Lower leg skin (tissue), 4 donors: Measurements from ENCODE around the gene ADAMTSL2. TPM values are rescaled to one million over a fixed set of nuclear protein-coding genes. Genes with fewer than 3 reads are reported as not detected.

Source experiments
- DNase-seq, 2 donors: peaks; one replicate each; pipeline ENCODE4 v3.0.0-alpha.2; 2019; ENCODE audit warnings: low spot score in 2 of 2
- H3K4me3 ChIP-seq: fragments of 200-600 bp; sonication (generic); 2 replicates; pipeline ENCODE4 v1.5.1; 2017; ENCODE audit warnings: mild to moderate bottlenecking, low read depth; ENCODE audit not compliant: poor library complexity, severe bottlenecking
- CTCF ChIP-seq, 3 donors: fragments of 450-650 bp; IDR thresholded peaks; one replicate each; pipeline ENCODE4 v1.5.1; 2016; ENCODE audit warnings: antibody characterized with exemption in 3 of 3, mild to moderate bottlenecking in 3 of 3, moderate library complexity in 2 of 3
- POLR2A ChIP-seq, 2 donors: fragments of 450-650 bp; IDR thresholded peaks; one replicate each; pipeline ENCODE4 v1.6.1; 2016 to 2017; ENCODE audit warnings: antibody characterized with exemption in 2 of 2, mild to moderate bottlenecking in 1 of 2, moderate library complexity in 1 of 2
- WGBS, 2 donors: methylation state at CpG; one replicate each; pipeline ENCODE4 v1.1.5; 2018; 5-methylcytosine and 5-hydroxymethylcytosine counted together
- intact Hi-C: fragments of 100-400 bp; cut with DNase I; formaldehyde crosslinking; loops from one replicate; pipeline ENCODE4 v1.15.0; 2023; ENCODE audit warnings: low total_unique reads
- total RNA-seq, 4 donors: library from RNA; depleted of rRNA; stranded (reverse); fragments of >200 nt; gene quantifications; one replicate each; pipeline ENCODE4 v1.1.0, GENCODE V29; 2016

The ADAMTSL2 gene
- total RNA-seq, 4 donors from 2014 or later: 0.08 to 1.5 (median 0.32) TPM; not detected in 1

- no peak overlapping the region for H3K4me3 ChIP-seq
- no peak for TF ChIP-seq POLR2A (IDR thresholded peaks at IDR 0.05)
- no peak for TF ChIP-seq CTCF (IDR thresholded peaks at IDR 0.05)
- intact Hi-C loops: no loop called here
- no peak for DNase-seq
- 87 to 88% methylated on average over 10 of the region's 10 CpGs for WGBS, 2 donors
Observed at GRCh38 chr9:133511607-133512006, 22.9 kb upstream of the ADAMTSL2 start.

GRCh38 chr9:133512253-133513213 lies 22.0 kb upstream of the ADAMTSL2 start:
- 83 to 86% methylated on average over 14 to 15 of the region's 19 CpGs for WGBS, 2 donors
- TF ChIP-seq POLR2A (IDR thresholded peaks at IDR 0.05) (no peak), CTCF (IDR thresholded peaks at IDR 0.05) (peak in 1 of 3 donors; percentile 9)
- intact Hi-C loops: no loop called here
- no peak overlapping the region for H3K4me3 ChIP-seq
- DNase-seq: no peak

- no peak for DNase-seq
- intact Hi-C loops: no loop called here
- 57 to 59% methylated on average over 18 to 24 of the region's 28 CpGs for WGBS, 2 donors
- TF ChIP-seq CTCF (IDR thresholded peaks at IDR 0.05): no peak
- TF ChIP-seq POLR2A (IDR thresholded peaks at IDR 0.05): no peak
- no peak overlapping the region for H3K4me3 ChIP-seq
Observed at GRCh38 chr9:133513214-133514100, 21.0 kb upstream of the ADAMTSL2 start.

GRCh38 chr9:133514460-133515239 lies 19.9 kb upstream of the ADAMTSL2 start:
- no peak for DNase-seq
- intact Hi-C loops: no loop called here
- 40 to 42% methylated on average over 13 of the region's 14 CpGs for WGBS, 2 donors

More at GRCh38 chr9:133514460-133515239, 19.9 kb upstream of the ADAMTSL2 start:
- TF ChIP-seq CTCF (IDR thresholded peaks at IDR 0.05) (no peak), POLR2A (IDR thresholded peaks at IDR 0.05) (no peak)
- no peak overlapping the region for H3K4me3 ChIP-seq
